Skin of body (tissue), 2 donors: ENCODE results near the gene MAPRE3. TPM values are rescaled to one million over a fixed set of nuclear protein-coding genes. Genes with fewer than 3 reads are reported as not detected.
"Not testable (repeated sequence)": the region's sequence is repeated elsewhere in the genome, so short reads cannot be mapped to it uniquely, and the experiment has no call there.

Source experiments
- DNase-seq: peaks from one replicate; lab custom pipeline; 2025; lab: John Stamatoyannopoulos, UW
- total RNA-seq: library from RNA; depleted of rRNA; stranded (reverse); fragments of >200 nt; gene quantifications from one replicate; pipeline ENCODE4 v1.2.3, GENCODE V29; 2014

Gene MAPRE3
- total RNA-seq, 1 donor from 2014 or later = 4.9 TPM

GRCh38 chr2:27067385-27067784, 96.9 kb downstream of the MAPRE3 start:
- DNase-seq = no peak

- DNase-seq = no peak
Observed at GRCh38 chr2:27069436-27069835, 99.0 kb downstream of the MAPRE3 start.

- DNase-seq = no peak
Observed at GRCh38 chr2:27069961-27070618, 99.7 kb downstream of the MAPRE3 start.

GRCh38 chr2:27070653-27071276, 100.3 kb downstream of the MAPRE3 start:
- DNase-seq = no peak

GRCh38 chr2:27071277-27071989, 101.0 kb downstream of the MAPRE3 start, which contains the start of gene OST4:
Gene OST4 (minus strand): TSS chr2:27071654.
- DNase-seq = peak; percentile 91

- DNase-seq = peak; percentile 75
Observed at GRCh38 chr2:27071990-27072830, 101.8 kb downstream of the MAPRE3 start.

- DNase-seq = no peak
Observed at GRCh38 chr2:27072920-27073319, 102.5 kb downstream of the MAPRE3 start.

GRCh38 chr2:27073782-27074181, 103.3 kb downstream of the MAPRE3 start:
- DNase-seq = no peak

- no peak for DNase-seq
Observed at GRCh38 chr2:27074738-27075565, 104.5 kb downstream of the MAPRE3 start.

- not testable (repeated sequence) for DNase-seq
Observed at GRCh38 chr2:27075566-27075871, 105.1 kb downstream of the MAPRE3 start.

GRCh38 chr2:27076323-27076722, 105.9 kb downstream of the MAPRE3 start:
- no peak for DNase-seq

Other genes with a start within 250 kb of the MAPRE3 start
- 12.4 TPM for gene SLC35F6, start 206.4 kb upstream of the MAPRE3 start, total RNA-seq
- gene CENPA, start 184.6 kb upstream of the MAPRE3 start, total RNA-seq = 4.1 TPM
- 0.49 TPM for gene DPYSL5, start 122.5 kb upstream of the MAPRE3 start, total RNA-seq
- 30.8 TPM for gene TMEM214, start 62.3 kb downstream of the MAPRE3 start, total RNA-seq
- 7.7 TPM for gene AGBL5, start 81.0 kb downstream of the MAPRE3 start, total RNA-seq
- 199 TPM for gene OST4, start 101.0 kb downstream of the MAPRE3 start, total RNA-seq
- gene EMILIN1, start 108.0 kb downstream of the MAPRE3 start, total RNA-seq = 66.1 TPM
- 1.7 TPM for gene KHK, start 116.1 kb downstream of the MAPRE3 start, total RNA-seq
- gene CGREF1, start 148.5 kb downstream of the MAPRE3 start, total RNA-seq = 6.7 TPM
- 0.10 TPM for gene ABHD1, start 153.2 kb downstream of the MAPRE3 start, total RNA-seq
- gene PREB, start 164.0 kb downstream of the MAPRE3 start, total RNA-seq = 19.5 TPM
- not detected for gene PRR30, start 168.8 kb downstream of the MAPRE3 start, total RNA-seq
- 0.20 TPM for gene TCF23, start 178.4 kb downstream of the MAPRE3 start, total RNA-seq
- gene ATRAID, start 241.4 kb downstream of the MAPRE3 start, total RNA-seq = 93.8 TPM
- gene SLC5A6, start 241.6 kb downstream of the MAPRE3 start, total RNA-seq = 23.0 TPM
- gene CAD, start 246.7 kb downstream of the MAPRE3 start, total RNA-seq = 35.2 TPM